ENCODE measurements around the gene SLCO4A1.

SLCO4A1 gene

GRCh38 chr20:62660768-62661167 is 18.5 kb downstream of the SLCO4A1 start:
- H3K4me1 ChIP-seq (ENCODE audit: control insufficient read depth, insufficient read depth, low read length): no peaks in the 10 kb centered on the region
- no peaks in the 10 kb centered on the region for H3K9me3 ChIP-seq (ENCODE audit: control insufficient read depth, insufficient read depth, low read length)
- no peaks in the 10 kb centered on the region for H3K27me3 ChIP-seq (ENCODE audit: control insufficient read depth, insufficient read depth, low read length)
- H3K9ac ChIP-seq (ENCODE audit: low read depth, low read length): no peak overlapping the region
- H3K4me3 ChIP-seq (ENCODE audit: low read depth, low read length): no peak overlapping the region
- peaks cover 13% of the 10 kb centered on the region for H3K36me3 ChIP-seq (ENCODE audit: control insufficient read depth, insufficient read depth, low read length)

GRCh38 chr20:62661647-62662046 is 19.3 kb downstream of the SLCO4A1 start:
- H3K4me3 ChIP-seq (ENCODE audit: low read depth, low read length): no peak overlapping the region
- H3K9ac ChIP-seq (ENCODE audit: low read depth, low read length): no peak overlapping the region
- peaks cover 10% of the 10 kb centered on the region for H3K36me3 ChIP-seq (ENCODE audit: control insufficient read depth, insufficient read depth, low read length)
- no peaks in the 10 kb centered on the region for H3K27me3 ChIP-seq (ENCODE audit: control insufficient read depth, insufficient read depth, low read length)
- no peaks in the 10 kb centered on the region for H3K9me3 ChIP-seq (ENCODE audit: control insufficient read depth, insufficient read depth, low read length)
- no peaks in the 10 kb centered on the region for H3K4me1 ChIP-seq (ENCODE audit: control insufficient read depth, insufficient read depth, low read length)

- Histone ChIP-seq H3K27me3 (ENCODE audit: control insufficient read depth, insufficient read depth, low read length) (no peaks in the 10 kb centered on the region), H3K4me1 (ENCODE audit: control insufficient read depth, insufficient read depth, low read length) (no peaks in the 10 kb centered on the region), H3K9ac (ENCODE audit: low read depth, low read length) (no peak overlapping the region), H3K4me3 (ENCODE audit: low read depth, low read length) (no peak overlapping the region), H3K9me3 (ENCODE audit: control insufficient read depth, insufficient read depth, low read length) (no peaks in the 10 kb centered on the region), H3K36me3 (ENCODE audit: control insufficient read depth, insufficient read depth, low read length) (peaks cover 3% of the 10 kb centered on the region)
These were observed 20.1 kb downstream of the SLCO4A1 start for GRCh38 chr20:62662422-62662821.

GRCh38 chr20:62663145-62664018 is 21.1 kb downstream of the SLCO4A1 start:
- no peak overlapping the region for H3K9ac ChIP-seq (ENCODE audit: low read depth, low read length)
- H3K4me1 ChIP-seq (ENCODE audit: control insufficient read depth, insufficient read depth, low read length): no peaks in the 10 kb centered on the region
- H3K4me3 ChIP-seq (ENCODE audit: low read depth, low read length): no peak overlapping the region

GRCh38 chr20:62664019-62664971 is 22.0 kb downstream of the SLCO4A1 start:
- Histone ChIP-seq H3K27me3 (ENCODE audit: control insufficient read depth, insufficient read depth, low read length) (no peaks in the 10 kb centered on the region), H3K4me3 (ENCODE audit: low read depth, low read length) (no peak overlapping the region), H3K9me3 (ENCODE audit: control insufficient read depth, insufficient read depth, low read length) (no peaks in the 10 kb centered on the region), H3K4me1 (ENCODE audit: control insufficient read depth, insufficient read depth, low read length) (no peaks in the 10 kb centered on the region), H3K9ac (ENCODE audit: low read depth, low read length) (no peak overlapping the region), H3K36me3 (ENCODE audit: control insufficient read depth, insufficient read depth, low read length) (no peaks in the 10 kb centered on the region)

More at GRCh38 chr20:62663145-62664018, 21.1 kb downstream of the SLCO4A1 start:
- H3K27me3 ChIP-seq (ENCODE audit: control insufficient read depth, insufficient read depth, low read length): no peaks in the 10 kb centered on the region
- H3K9me3 ChIP-seq (ENCODE audit: control insufficient read depth, insufficient read depth, low read length): no peaks in the 10 kb centered on the region
- H3K36me3 ChIP-seq (ENCODE audit: control insufficient read depth, insufficient read depth, low read length): no peaks in the 10 kb centered on the region

- H3K27me3 ChIP-seq (ENCODE audit: control insufficient read depth, insufficient read depth, low read length): no peaks in the 10 kb centered on the region
- H3K4me3 ChIP-seq (ENCODE audit: low read depth, low read length): no peak overlapping the region
- no peaks in the 10 kb centered on the region for H3K4me1 ChIP-seq (ENCODE audit: control insufficient read depth, insufficient read depth, low read length)
- no peaks in the 10 kb centered on the region for H3K9me3 ChIP-seq (ENCODE audit: control insufficient read depth, insufficient read depth, low read length)
- peaks cover under 1% of the 10 kb centered on the region for H3K36me3 ChIP-seq (ENCODE audit: control insufficient read depth, insufficient read depth, low read length)
- H3K9ac ChIP-seq (ENCODE audit: low read depth, low read length): no peak overlapping the region
These were observed 23.0 kb downstream of the SLCO4A1 start for GRCh38 chr20:62665153-62665754.

GRCh38 chr20:62665826-62666735 is 23.8 kb downstream of the SLCO4A1 start:
- no peak overlapping the region for H3K9ac ChIP-seq (ENCODE audit: low read depth, low read length)
- H3K4me3 ChIP-seq (ENCODE audit: low read depth, low read length): no peak overlapping the region
- H3K9me3 ChIP-seq (ENCODE audit: control insufficient read depth, insufficient read depth, low read length): no peaks in the 10 kb centered on the region
- H3K4me1 ChIP-seq (ENCODE audit: control insufficient read depth, insufficient read depth, low read length): no peaks in the 10 kb centered on the region
- no peaks in the 10 kb centered on the region for H3K27me3 ChIP-seq (ENCODE audit: control insufficient read depth, insufficient read depth, low read length)
- H3K36me3 ChIP-seq (ENCODE audit: control insufficient read depth, insufficient read depth, low read length): peaks cover 3% of the 10 kb centered on the region

- no peaks in the 10 kb centered on the region for H3K4me1 ChIP-seq (ENCODE audit: control insufficient read depth, insufficient read depth, low read length)
- H3K27me3 ChIP-seq (ENCODE audit: control insufficient read depth, insufficient read depth, low read length): no peaks in the 10 kb centered on the region
- H3K36me3 ChIP-seq (ENCODE audit: control insufficient read depth, insufficient read depth, low read length): peaks cover 3% of the 10 kb centered on the region
- no peak overlapping the region for H3K4me3 ChIP-seq (ENCODE audit: low read depth, low read length)
- H3K9ac ChIP-seq (ENCODE audit: low read depth, low read length): no peak overlapping the region
- H3K9me3 ChIP-seq (ENCODE audit: control insufficient read depth, insufficient read depth, low read length): no peaks in the 10 kb centered on the region
These were observed 24.6 kb downstream of the SLCO4A1 start for GRCh38 chr20:62666736-62667529.

- no peaks in the 10 kb centered on the region for H3K4me1 ChIP-seq (ENCODE audit: control insufficient read depth, insufficient read depth, low read length)
- no peak overlapping the region for H3K9ac ChIP-seq (ENCODE audit: low read depth, low read length)
- no peak overlapping the region for H3K4me3 ChIP-seq (ENCODE audit: low read depth, low read length)
- H3K27me3 ChIP-seq (ENCODE audit: control insufficient read depth, insufficient read depth, low read length): no peaks in the 10 kb centered on the region
- peaks cover 3% of the 10 kb centered on the region for H3K36me3 ChIP-seq (ENCODE audit: control insufficient read depth, insufficient read depth, low read length)
- H3K9me3 ChIP-seq (ENCODE audit: control insufficient read depth, insufficient read depth, low read length): no peaks in the 10 kb centered on the region
These were observed 25.5 kb downstream of the SLCO4A1 start for GRCh38 chr20:62667530-62668440.

All from iPS-15b (cell line).